GM23248 (cell line): ENCODE results near the gene TUBB2A. TPM values are rescaled to one million over a fixed set of nuclear protein-coding genes. Genes with fewer than 3 reads are reported as not detected.

ENCODE experiments used
- DNase-seq: peaks from one replicate; pipeline ENCODE4 v3.0.0-alpha.2; 2015
- H2AFZ ChIP-seq: fragments of 200-600 bp; sonication (generic); 2 replicates; pipeline ENCODE4 v1.6.1; 2016; ENCODE audit warnings: antibody characterized with exemption
- H3F3A ChIP-seq: fragments of 200-600 bp; sonication (generic); 2 replicates; pipeline ENCODE4 v1.6.1; 2016; ENCODE audit warnings: mild to moderate bottlenecking, antibody characterized with exemption, mixed run types; ENCODE audit not compliant: insufficient read depth
- H3K27ac ChIP-seq: fragments of 200-600 bp; sonication (generic); 2 replicates; pipeline ENCODE4 v1.5.1; 2016; ENCODE audit warnings: mild to moderate bottlenecking
- H3K27me3 ChIP-seq: fragments of 200-600 bp; sonication (generic); replicated peaks from 2 replicates; pipeline ENCODE4 v1.6.1; 2016; ENCODE audit warnings: mild to moderate bottlenecking; ENCODE audit not compliant: insufficient read depth
- H3K36me3 ChIP-seq: fragments of 200-600 bp; sonication (generic); 2 replicates; pipeline ENCODE4 v1.6.1; 2016; ENCODE audit warnings: low read depth, mild to moderate bottlenecking
- H3K4me1 ChIP-seq: fragments of 200-600 bp; sonication (generic); 2 replicates; pipeline ENCODE4 v1.6.1; 2016; ENCODE audit warnings: mild to moderate bottlenecking; ENCODE audit not compliant: insufficient read depth
- H3K4me2 ChIP-seq: fragments of 200-600 bp; sonication (generic); one replicate; pipeline ENCODE4 v1.6.1; 2016; ENCODE audit warnings: mild to moderate bottlenecking; ENCODE audit not compliant: unreplicated experiment
- H3K4me3 ChIP-seq: fragments of 200-600 bp; sonication (generic); 2 replicates; pipeline ENCODE4 v1.5.1; 2016; ENCODE audit warnings: mild to moderate bottlenecking
- H3K79me2 ChIP-seq: fragments of 200-600 bp; sonication (generic); 2 replicates; pipeline ENCODE4 v1.6.1; 2016; ENCODE audit warnings: mild to moderate bottlenecking; ENCODE audit not compliant: insufficient read depth
- H3K9ac ChIP-seq: fragments of 200-600 bp; sonication (generic); 2 replicates; pipeline ENCODE4 v1.6.1; 2016; ENCODE audit warnings: mild to moderate bottlenecking
- H3K9me2 ChIP-seq: fragments of 200-600 bp; sonication (generic); 2 replicates; pipeline ENCODE4 v1.6.1; 2016; ENCODE audit warnings: mixed run types, mild to moderate bottlenecking, moderate library complexity; ENCODE audit not compliant: insufficient read depth
- H3K9me3 ChIP-seq: fragments of 200-600 bp; sonication (generic); one replicate; pipeline ENCODE4 v1.6.1; 2017; ENCODE audit warnings: low read depth
- H4K20me1 ChIP-seq: fragments of 200-600 bp; sonication (generic); 2 replicates; pipeline ENCODE4 v1.6.0; 2016; ENCODE audit not compliant: insufficient read depth
- EZH2 ChIP-seq: fragments of 200-600 bp; sonication (generic); IDR thresholded peaks from 2 replicates; pipeline ENCODE4 v1.6.1; 2018; ENCODE audit warnings: antibody characterized with exemption, mild to moderate bottlenecking; ENCODE audit not compliant: insufficient read depth, poor library complexity, severe bottlenecking
- EZH2phosphoT487 ChIP-seq: fragments of 200-600 bp; sonication (generic); IDR thresholded peaks from 2 replicates; pipeline ENCODE4 v1.6.1; 2018; ENCODE audit warnings: antibody characterized with exemption, moderate library complexity, mild to moderate bottlenecking, low read depth; ENCODE audit not compliant: insufficient read depth
- WGBS, 2 experiments: methylation state at CpG; one replicate each; pipeline ENCODE4 v1.1.6; 2015 to 2017; ENCODE audit warnings: low lambda C conversion rate in 2 of 2, low coverage in 1 of 2; ENCODE audit errors: missing lambda C conversion rate in 2 of 2; 5-methylcytosine and 5-hydroxymethylcytosine counted together
- in situ Hi-C: fragments of 300-500 bp; cut with MboI; formaldehyde crosslinking; loops from 2 replicates; pipeline ENCODE4 v1.15.0; 2020
- polyA plus RNA-seq: library from polyadenylated mRNA; unstranded; fragments of >200 nt; fragmentation: Nextera tagmentation; extraction: Ambion mirVana; gene quantifications from 2 replicates; pipeline ENCODE4 v1.2.1, GENCODE V29; 2016
- total RNA-seq: library from RNA; depleted of rRNA; stranded (reverse); fragments of >200 nt; shearing (Covaris generic); gene quantifications from 2 replicates; pipeline ENCODE4 v1.2.3, GENCODE V29; 2014

The TUBB2A gene
- total and polyA plus RNA-seq, 2 experiments from 2014 or later: 163 to 190 TPM

GRCh38 chr6:3136292-3137011 lies 20.9 kb downstream of the TUBB2A start:
- H3K27ac ChIP-seq: no peak overlapping the region
- H3F3A ChIP-seq: peaks cover 19% of the 10 kb centered on the region
- no peaks in the 10 kb centered on the region for H3K9me3 ChIP-seq
- TF ChIP-seq EZH2 (no peak), EZH2phosphoT487 (no peak)
- H3K79me2 ChIP-seq: no peaks in the 10 kb centered on the region
- peaks cover 19% of the 10 kb centered on the region for H3K4me1 ChIP-seq
- no peaks in the 10 kb centered on the region for H3K9me2 ChIP-seq
- H3K27me3 ChIP-seq: no peaks in the 10 kb centered on the region
- 0 out of 2 replicates have a peak, but pooled peaks cover 4% of the 10 kb centered on the region for H3K36me3 ChIP-seq
- no peak overlapping the region for H2AFZ ChIP-seq
- H3K9ac ChIP-seq: no peak overlapping the region
- in situ Hi-C loops: no loop called here
- WGBS, 2 experiments: 92 to 97% methylated on average over 8 of the region's 8 CpGs
- no peak overlapping the region for H3K4me3 ChIP-seq
- no peaks in the 10 kb centered on the region for H4K20me1 ChIP-seq
- no peak for DNase-seq
- no peak overlapping the region for H3K4me2 ChIP-seq

- Histone ChIP-seq H4K20me1 (no peaks in the 10 kb centered on the region), H3K79me2 (no peaks in the 10 kb centered on the region), H3F3A (peaks cover 19% of the 10 kb centered on the region), H3K9me2 (no peaks in the 10 kb centered on the region), H3K36me3 (0 out of 2 replicates have a peak, but pooled peaks cover 4% of the 10 kb centered on the region), H3K4me1 (peaks cover 19% of the 10 kb centered on the region), H3K9ac (no peak overlapping the region), H3K4me3 (no peak overlapping the region), H3K27me3 (no peaks in the 10 kb centered on the region), H2AFZ (no peak overlapping the region), H3K4me2 (no peak overlapping the region), H3K9me3 (no peaks in the 10 kb centered on the region), H3K27ac (no peak overlapping the region)
- in situ Hi-C loops: no loop called here
- no peak for DNase-seq
- TF ChIP-seq EZH2phosphoT487 (no peak), EZH2 (no peak)
- WGBS, 2 experiments: 91% methylated on average over 13 of the region's 13 CpGs
Observed at GRCh38 chr6:3135668-3136291, 21.6 kb downstream of the TUBB2A start.

GRCh38 chr6:3133515-3133914 lies 23.8 kb downstream of the TUBB2A start:
- TF ChIP-seq EZH2phosphoT487: no peak
- no peak for TF ChIP-seq EZH2
- in situ Hi-C loops: no loop called here
- 98 to 99% methylated on average over 9 of the region's 9 CpGs for WGBS, 2 experiments

GRCh38 chr6:3131695-3132094 lies 25.6 kb downstream of the TUBB2A start:
- Histone ChIP-seq H3K4me1 (no peaks in the 10 kb centered on the region), H3K4me3 (no peak overlapping the region), H3F3A (no peaks in the 10 kb centered on the region), H4K20me1 (no peaks in the 10 kb centered on the region), H3K79me2 (no peaks in the 10 kb centered on the region), H2AFZ (no peak overlapping the region), H3K9me2 (no peaks in the 10 kb centered on the region), H3K4me2 (no peak overlapping the region), H3K27me3 (no peaks in the 10 kb centered on the region), H3K9ac (no peak overlapping the region), H3K9me3 (no peaks in the 10 kb centered on the region), H3K27ac (no peak overlapping the region), H3K36me3 (no peaks in the 10 kb centered on the region)
- in situ Hi-C loops: no loop called here
- TF ChIP-seq EZH2: no peak
- TF ChIP-seq EZH2phosphoT487: no peak
- no peak for DNase-seq
- 92 to 93% methylated on average over 15 of the region's 15 CpGs for WGBS, 2 experiments

More at GRCh38 chr6:3133515-3133914, 23.8 kb downstream of the TUBB2A start:
- 0 out of 2 replicates have a peak, but pooled peaks cover 4% of the 10 kb centered on the region for H3K36me3 ChIP-seq
- H3K4me3 ChIP-seq: no peak overlapping the region
- peaks cover 12% of the 10 kb centered on the region for H3F3A ChIP-seq
- no peak overlapping the region for H3K9ac ChIP-seq
- no peak overlapping the region for H2AFZ ChIP-seq
- H3K79me2 ChIP-seq: no peaks in the 10 kb centered on the region
- no peak overlapping the region for H3K4me2 ChIP-seq
- no peaks in the 10 kb centered on the region for H4K20me1 ChIP-seq
- DNase-seq: no peak
- no peaks in the 10 kb centered on the region for H3K27me3 ChIP-seq
- H3K4me1 ChIP-seq: peaks cover 6% of the 10 kb centered on the region
- H3K27ac ChIP-seq: no peak overlapping the region
- no peaks in the 10 kb centered on the region for H3K9me2 ChIP-seq
- no peaks in the 10 kb centered on the region for H3K9me3 ChIP-seq
